Mesendoderm (in vitro differentiated cells): ENCODE measurements around the gene TTLL10.

ENCODE experiments used
- DNase-seq: peaks from one replicate; pipeline ENCODE4 v3.0.0; 2013
- H2AK5ac ChIP-seq: 2 replicates; pipeline ENCODE4 v1.6.1; 2013; ENCODE audit warnings: low read length, inconsistent platforms
- H2BK120ac ChIP-seq: 2 replicates; pipeline ENCODE4 v1.6.1; 2013; ENCODE audit warnings: low read depth, mild to moderate bottlenecking, low read length, moderate library complexity, mixed read lengths
- H2BK15ac ChIP-seq: replicated peaks from 2 replicates; pipeline ENCODE4 v1.6.1; 2013; ENCODE audit warnings: low read depth, mild to moderate bottlenecking, moderate library complexity
- H2BK5ac ChIP-seq: 2 replicates; pipeline ENCODE4 v1.6.1; 2013; ENCODE audit warnings: low read length, inconsistent platforms
- H3K18ac ChIP-seq: 2 replicates; pipeline ENCODE4 v1.6.1; 2013; ENCODE audit warnings: mild to moderate bottlenecking, low read length, mixed read lengths
- H3K23ac ChIP-seq: one replicate; pipeline ENCODE4 v1.6.1; 2013; ENCODE audit warnings: low read length
- H3K27ac ChIP-seq: 2 replicates; pipeline ENCODE4 v1.5.1; 2013; ENCODE audit warnings: low read depth, mild to moderate bottlenecking, inconsistent platforms, low read length, moderate library complexity
- H3K27me3 ChIP-seq: 2 replicates; pipeline ENCODE4 v1.6.1; 2013; ENCODE audit warnings: low read length, control low read depth, mild to moderate bottlenecking, inconsistent platforms; ENCODE audit not compliant: insufficient read depth, poor library complexity
- H3K36me3 ChIP-seq: 2 replicates; pipeline ENCODE4 v1.6.1; 2013; ENCODE audit warnings: low read length, inconsistent platforms; ENCODE audit not compliant: control insufficient read depth, insufficient read depth
- H3K4ac ChIP-seq: one replicate; pipeline ENCODE4 v1.6.1; 2013; ENCODE audit warnings: low read depth, mild to moderate bottlenecking, low read length, moderate library complexity
- H3K4me1 ChIP-seq: 2 replicates; pipeline ENCODE4 v1.6.1; 2013; ENCODE audit warnings: low read depth, low read length, inconsistent platforms; ENCODE audit not compliant: control insufficient read depth
- H3K4me2 ChIP-seq: 2 replicates; pipeline ENCODE4 v1.6.1; 2013; ENCODE audit warnings: low read length
- H3K4me3 ChIP-seq: 2 replicates; pipeline ENCODE4 v1.5.1; 2013; ENCODE audit warnings: mild to moderate bottlenecking, low read length
- H3K56ac ChIP-seq: one replicate; pipeline ENCODE4 v1.6.1; 2013; ENCODE audit warnings: low read length
- H3K79me1 ChIP-seq: 2 replicates; pipeline ENCODE4 v1.6.1; 2013; ENCODE audit warnings: low read length, inconsistent platforms
- H3K79me2 ChIP-seq: 2 replicates; pipeline ENCODE4 v1.6.1; 2013; ENCODE audit warnings: mild to moderate bottlenecking, low read length; ENCODE audit not compliant: control insufficient read depth, insufficient read depth
- H3K9ac ChIP-seq: 2 replicates; pipeline ENCODE4 v1.6.1; 2013; ENCODE audit warnings: low read length, inconsistent platforms
- H4K5ac ChIP-seq: one replicate; pipeline ENCODE4 v1.6.1; 2013; ENCODE audit warnings: low read length
- H4K8ac ChIP-seq: one replicate; pipeline ENCODE4 v1.6.1; 2013; ENCODE audit warnings: low read depth, mild to moderate bottlenecking, control low read depth, low read length, moderate library complexity
- WGBS: extraction: QIAGEN DNeasy Blood & Tissue Kit; methylation state at CpG from one replicate; pipeline ENCODE4 v1.1.7; 2013; ENCODE audit warnings: low lambda C conversion rate, missing lambda C conversion rate; ENCODE audit not compliant: insufficient coverage; ENCODE audit errors: extremely low coverage; 5-methylcytosine and 5-hydroxymethylcytosine counted together

Gene TTLL10

GRCh38 chr1:1199961-1200875 is 26.5 kb downstream of the TTLL10 start:
- no peak overlapping the region for H3K56ac ChIP-seq
- no peak overlapping the region for H2AK5ac ChIP-seq
- no peak overlapping the region for H3K9ac ChIP-seq
- H4K5ac ChIP-seq = no peak overlapping the region
- no peaks in the 10 kb centered on the region for H3K79me1 ChIP-seq
- H2BK120ac ChIP-seq = no peak overlapping the region
- H3K27ac ChIP-seq = no peak overlapping the region
- DNase-seq = no peak
- peak overlapping the region; percentile 72 for H3K18ac ChIP-seq
- H3K23ac ChIP-seq = no peak overlapping the region
- no peaks in the 10 kb centered on the region for H3K27me3 ChIP-seq
- no peak overlapping the region for H4K8ac ChIP-seq
- H3K36me3 ChIP-seq = no peaks in the 10 kb centered on the region
- H2BK15ac ChIP-seq = no peak overlapping the region
- H3K4me3 ChIP-seq = no peak overlapping the region
- no peak overlapping the region for H2BK5ac ChIP-seq
- H3K4me1 ChIP-seq = no peaks in the 10 kb centered on the region
- H3K4ac ChIP-seq = no peak overlapping the region
- no CpG with 5 or more reads among the region's 31 CpGs for WGBS
- no peak overlapping the region for H3K4me2 ChIP-seq
- H3K79me2 ChIP-seq = no peaks in the 10 kb centered on the region

- no peaks in the 10 kb centered on the region for H3K36me3 ChIP-seq
- H3K27me3 ChIP-seq = no peaks in the 10 kb centered on the region
- H3K79me1 ChIP-seq = no peaks in the 10 kb centered on the region
- H3K4me1 ChIP-seq = no peaks in the 10 kb centered on the region
- no CpG with 5 or more reads among the region's 109 CpGs for WGBS
- no peaks in the 10 kb centered on the region for H3K79me2 ChIP-seq
- H3K18ac ChIP-seq = peak overlapping the region; percentile 72
- peak; percentile 40 for DNase-seq
- no peak overlapping the region for H4K5ac ChIP-seq
- no peak overlapping the region for H3K4me3 ChIP-seq
- H3K23ac ChIP-seq = no peak overlapping the region
- H2BK15ac ChIP-seq = no peak overlapping the region
- H3K9ac ChIP-seq = peak overlapping the region; percentile 55
- H4K8ac ChIP-seq = no peak overlapping the region
- H2BK120ac ChIP-seq = no peak overlapping the region
- peak overlapping the region; percentile 19 for H3K4ac ChIP-seq
- peak overlapping the region; percentile 48 for H3K4me2 ChIP-seq
- H3K56ac ChIP-seq = peak overlapping the region; percentile 56
- H2BK5ac ChIP-seq = no peak overlapping the region
- H3K27ac ChIP-seq = no peak overlapping the region
- no peak overlapping the region for H2AK5ac ChIP-seq
These were observed 27.5 kb downstream of the TTLL10 start for GRCh38 chr1:1200876-1201810.

- H3K4me3 ChIP-seq = no peak overlapping the region
- no peaks in the 10 kb centered on the region for H3K79me1 ChIP-seq
- H3K4me2 ChIP-seq = no peak overlapping the region
- no peak overlapping the region for H3K18ac ChIP-seq
- H3K79me2 ChIP-seq = no peaks in the 10 kb centered on the region
- no peak overlapping the region for H2AK5ac ChIP-seq
- no peak overlapping the region for H4K8ac ChIP-seq
- no peak overlapping the region for H3K23ac ChIP-seq
- no peak overlapping the region for H2BK120ac ChIP-seq
- no peak overlapping the region for H3K4ac ChIP-seq
- WGBS = no CpG with 5 or more reads among the region's 27 CpGs
- no peaks in the 10 kb centered on the region for H3K4me1 ChIP-seq
- H3K56ac ChIP-seq = no peak overlapping the region
- no peak for DNase-seq
- H4K5ac ChIP-seq = no peak overlapping the region
- H2BK5ac ChIP-seq = no peak overlapping the region
- no peaks in the 10 kb centered on the region for H3K27me3 ChIP-seq
- no peaks in the 10 kb centered on the region for H3K36me3 ChIP-seq
- no peak overlapping the region for H2BK15ac ChIP-seq
- no peak overlapping the region for H3K27ac ChIP-seq
- H3K9ac ChIP-seq = no peak overlapping the region
These were observed 29.3 kb downstream of the TTLL10 start for GRCh38 chr1:1202831-1203560.

- DNase-seq = no peak
- no peak overlapping the region for H4K5ac ChIP-seq
These were observed 30.1 kb downstream of the TTLL10 start for GRCh38 chr1:1203561-1204424.

GRCh38 chr1:1204425-1204920 is 30.8 kb downstream of the TTLL10 start:
- Histone ChIP-seq H3K27me3 (no peaks in the 10 kb centered on the region), H3K56ac (no peak overlapping the region), H2BK120ac (no peak overlapping the region), H3K9ac (no peak overlapping the region), H3K23ac (no peak overlapping the region), H3K4me3 (no peak overlapping the region), H3K18ac (no peak overlapping the region), H3K36me3 (no peaks in the 10 kb centered on the region), H3K27ac (no peak overlapping the region), H3K4me1 (no peaks in the 10 kb centered on the region), H2BK15ac (no peak overlapping the region), H3K4ac (no peak overlapping the region), H2AK5ac (no peak overlapping the region), H3K79me1 (no peaks in the 10 kb centered on the region), H4K5ac (no peak overlapping the region), H2BK5ac (no peak overlapping the region), H4K8ac (no peak overlapping the region), H3K79me2 (no peaks in the 10 kb centered on the region), H3K4me2 (no peak overlapping the region)
- no CpG with 5 or more reads among the region's 8 CpGs for WGBS
- no peak for DNase-seq

More at GRCh38 chr1:1203561-1204424, 30.1 kb downstream of the TTLL10 start:
- no CpG with 5 or more reads among the region's 49 CpGs for WGBS
- no peak overlapping the region for H3K18ac ChIP-seq
- H4K8ac ChIP-seq = no peak overlapping the region
- H3K79me1 ChIP-seq = no peaks in the 10 kb centered on the region
- H3K79me2 ChIP-seq = no peaks in the 10 kb centered on the region
- no peaks in the 10 kb centered on the region for H3K36me3 ChIP-seq
- no peak overlapping the region for H2AK5ac ChIP-seq
- H2BK15ac ChIP-seq = no peak overlapping the region
- H3K4me3 ChIP-seq = no peak overlapping the region
- no peak overlapping the region for H3K9ac ChIP-seq
- H2BK5ac ChIP-seq = no peak overlapping the region
- no peak overlapping the region for H3K23ac ChIP-seq
- no peaks in the 10 kb centered on the region for H3K4me1 ChIP-seq
- H2BK120ac ChIP-seq = no peak overlapping the region
- no peaks in the 10 kb centered on the region for H3K27me3 ChIP-seq
- H3K4ac ChIP-seq = no peak overlapping the region
- no peak overlapping the region for H3K27ac ChIP-seq
- H3K56ac ChIP-seq = no peak overlapping the region
- H3K4me2 ChIP-seq = no peak overlapping the region
